Measurements from ENCODE around the gene ALDH5A1.
"Not testable (repeated sequence)": the region's sequence is repeated elsewhere in the genome, so short reads cannot be mapped to it uniquely, and the experiment has no call there.

DNA sequence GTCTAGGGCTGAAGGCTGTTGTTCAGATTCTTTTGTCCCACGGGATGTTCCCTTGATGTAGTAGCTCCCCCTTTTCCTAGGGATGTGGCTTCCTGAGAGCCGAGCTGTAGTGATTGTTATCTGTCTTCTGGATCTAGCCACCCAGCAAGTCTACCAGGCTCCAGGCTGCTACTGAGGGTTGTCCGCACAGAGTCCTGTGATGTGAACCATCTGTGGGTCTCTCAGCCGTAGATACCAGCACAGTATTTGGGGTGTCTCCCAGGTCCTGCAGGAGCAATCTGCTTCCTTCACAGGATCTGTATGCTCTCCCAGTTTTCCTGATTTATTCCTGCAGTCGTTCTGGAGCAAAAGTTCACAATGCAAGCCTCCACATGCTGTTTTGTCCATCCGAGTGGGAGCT is 17.2 kb downstream of the ALDH5A1 start:
- TF ChIP-seq, protein P1, sequence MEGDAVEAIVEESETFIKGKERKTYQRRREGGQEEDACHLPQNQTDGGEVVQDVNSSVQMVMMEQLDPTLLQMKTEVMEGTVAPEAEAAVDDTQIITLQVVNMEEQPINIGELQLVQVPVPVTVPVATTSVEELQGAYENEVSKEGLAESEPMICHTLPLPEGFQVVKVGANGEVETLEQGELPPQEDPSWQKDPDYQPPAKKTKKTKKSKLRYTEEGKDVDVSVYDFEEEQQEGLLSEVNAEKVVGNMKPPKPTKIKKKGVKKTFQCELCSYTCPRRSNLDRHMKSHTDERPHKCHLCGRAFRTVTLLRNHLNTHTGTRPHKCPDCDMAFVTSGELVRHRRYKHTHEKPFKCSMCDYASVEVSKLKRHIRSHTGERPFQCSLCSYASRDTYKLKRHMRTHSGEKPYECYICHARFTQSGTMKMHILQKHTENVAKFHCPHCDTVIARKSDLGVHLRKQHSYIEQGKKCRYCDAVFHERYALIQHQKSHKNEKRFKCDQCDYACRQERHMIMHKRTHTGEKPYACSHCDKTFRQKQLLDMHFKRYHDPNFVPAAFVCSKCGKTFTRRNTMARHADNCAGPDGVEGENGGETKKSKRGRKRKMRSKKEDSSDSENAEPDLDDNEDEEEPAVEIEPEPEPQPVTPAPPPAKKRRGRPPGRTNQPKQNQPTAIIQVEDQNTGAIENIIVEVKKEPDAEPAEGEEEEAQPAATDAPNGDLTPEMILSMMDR (IDR thresholded peaks at IDR 0.05): not testable (repeated sequence)
- TF ChIP-seq POLR2AphosphoS5 (IDR thresholded peaks at IDR 0.05; ENCODE audit: insufficient read depth in 1 of 2, low read depth in 1 of 2); POLR2A (IDR thresholded peaks at IDR 0.05): not testable (repeated sequence)
